CD4-positive, alpha-beta T cell treated with Interleukin-4 for 1 hour (primary cell): ENCODE data around the gene PPIE.

ENCODE experiments used
- DNase-seq, 2 donors: peaks; one replicate each; pipeline ENCODE4 v3.0.0-alpha.2; 2020 to 2022

Gene PPIE

GRCh38 chr1:39721664-39722063 is 17.0 kb upstream of the PPIE start:
- DNase-seq = no peak

GRCh38 chr1:39722495-39722894 is 16.2 kb upstream of the PPIE start:
- DNase-seq = no peak

GRCh38 chr1:39726600-39726999 is 12.1 kb upstream of the PPIE start:
- DNase-seq = no peak

GRCh38 chr1:39727221-39727931 is 11.3 kb upstream of the PPIE start:
- DNase-seq = no peak

- DNase-seq = no peak
Measured at GRCh38 chr1:39727932-39728317, 10.8 kb upstream of the PPIE start.

- no peak for DNase-seq
Measured at GRCh38 chr1:39729030-39729429, 9.7 kb upstream of the PPIE start.

- DNase-seq = no peak
Measured at GRCh38 chr1:39729842-39730241, 8.8 kb upstream of the PPIE start.

GRCh38 chr1:39732730-39733129 is 6.0 kb upstream of the PPIE start:
- no peak for DNase-seq

GRCh38 chr1:39733161-39733560 is 5.5 kb upstream of the PPIE start:
- no peak for DNase-seq

GRCh38 chr1:39735731-39736130 is 3.0 kb upstream of the PPIE start:
- DNase-seq = no peak

- no peak for DNase-seq
Measured at GRCh38 chr1:39737546-39738169, 1.0 kb upstream of the PPIE start.

- no peak for DNase-seq
Measured at GRCh38 chr1:39745016-39745670, 6.5 kb downstream of the PPIE start.

GRCh38 chr1:39751595-39751994 is 12.9 kb downstream of the PPIE start:
- DNase-seq = no peak

GRCh38 chr1:39752703-39753102 is 14.0 kb downstream of the PPIE start:
- DNase-seq = no peak

GRCh38 chr1:39753132-39754025 is 14.7 kb downstream of the PPIE start:
- DNase-seq = no peak

GRCh38 chr1:39754026-39754570 is 15.4 kb downstream of the PPIE start:
- no peak for DNase-seq

GRCh38 chr1:39754906-39755504 is 16.3 kb downstream of the PPIE start:
- DNase-seq = no peak

GRCh38 chr1:39755965-39756659 is 17.4 kb downstream of the PPIE start:
- no peak for DNase-seq

GRCh38 chr1:39757501-39757900 is 18.8 kb downstream of the PPIE start:
- DNase-seq = no peak

- no peak for DNase-seq
Measured at GRCh38 chr1:39758556-39759435, 20.1 kb downstream of the PPIE start.

- no peak for DNase-seq
Measured at GRCh38 chr1:39759436-39759726, 20.7 kb downstream of the PPIE start.
